AG10803 (cell line): ENCODE measurements around the gene BCAS4.

Experiments
- DNase-seq: peaks from one replicate; pipeline ENCODE4 v3.0.0; 2010; ENCODE audit warnings: low read depth
- H3K4me3 ChIP-seq: 2 replicates; pipeline ENCODE4 v1.5.1; 2011; ENCODE audit warnings: mild to moderate bottlenecking, low read length, control low read depth
- TF ChIP-seq, protein P1 (sequence below): conservative IDR thresholded peaks from 2 replicates; pipeline ENCODE4 v1.5.1; 2011; ENCODE audit warnings: mild to moderate bottlenecking, low read length, control low read depth, inconsistent platforms

The BCAS4 gene

DNA sequence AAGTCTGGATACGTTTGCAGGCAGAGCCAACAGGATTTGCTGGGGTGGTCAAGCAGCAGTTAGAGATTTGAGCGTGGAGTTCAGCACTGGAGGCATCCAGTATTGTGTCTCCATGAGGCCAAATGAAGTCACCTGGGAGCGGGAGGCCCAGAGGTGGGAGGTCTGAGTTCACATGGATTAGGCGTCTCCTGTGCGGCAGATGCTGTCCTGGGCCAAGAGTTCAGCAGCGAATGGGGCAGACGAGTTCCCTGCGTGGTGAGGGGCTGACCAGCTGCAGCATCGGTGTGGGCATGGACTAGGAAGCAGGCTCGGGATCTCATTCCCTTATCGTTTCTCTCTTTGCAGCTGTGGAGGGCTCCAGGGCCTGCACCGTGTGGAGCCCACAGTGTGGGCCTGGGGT lies 66.2 kb downstream of the BCAS4 start:
- TF ChIP-seq, protein P1, sequence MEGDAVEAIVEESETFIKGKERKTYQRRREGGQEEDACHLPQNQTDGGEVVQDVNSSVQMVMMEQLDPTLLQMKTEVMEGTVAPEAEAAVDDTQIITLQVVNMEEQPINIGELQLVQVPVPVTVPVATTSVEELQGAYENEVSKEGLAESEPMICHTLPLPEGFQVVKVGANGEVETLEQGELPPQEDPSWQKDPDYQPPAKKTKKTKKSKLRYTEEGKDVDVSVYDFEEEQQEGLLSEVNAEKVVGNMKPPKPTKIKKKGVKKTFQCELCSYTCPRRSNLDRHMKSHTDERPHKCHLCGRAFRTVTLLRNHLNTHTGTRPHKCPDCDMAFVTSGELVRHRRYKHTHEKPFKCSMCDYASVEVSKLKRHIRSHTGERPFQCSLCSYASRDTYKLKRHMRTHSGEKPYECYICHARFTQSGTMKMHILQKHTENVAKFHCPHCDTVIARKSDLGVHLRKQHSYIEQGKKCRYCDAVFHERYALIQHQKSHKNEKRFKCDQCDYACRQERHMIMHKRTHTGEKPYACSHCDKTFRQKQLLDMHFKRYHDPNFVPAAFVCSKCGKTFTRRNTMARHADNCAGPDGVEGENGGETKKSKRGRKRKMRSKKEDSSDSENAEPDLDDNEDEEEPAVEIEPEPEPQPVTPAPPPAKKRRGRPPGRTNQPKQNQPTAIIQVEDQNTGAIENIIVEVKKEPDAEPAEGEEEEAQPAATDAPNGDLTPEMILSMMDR: no peak
- H3K4me3 ChIP-seq: no peak overlapping the region
- DNase-seq: no peak

DNA sequence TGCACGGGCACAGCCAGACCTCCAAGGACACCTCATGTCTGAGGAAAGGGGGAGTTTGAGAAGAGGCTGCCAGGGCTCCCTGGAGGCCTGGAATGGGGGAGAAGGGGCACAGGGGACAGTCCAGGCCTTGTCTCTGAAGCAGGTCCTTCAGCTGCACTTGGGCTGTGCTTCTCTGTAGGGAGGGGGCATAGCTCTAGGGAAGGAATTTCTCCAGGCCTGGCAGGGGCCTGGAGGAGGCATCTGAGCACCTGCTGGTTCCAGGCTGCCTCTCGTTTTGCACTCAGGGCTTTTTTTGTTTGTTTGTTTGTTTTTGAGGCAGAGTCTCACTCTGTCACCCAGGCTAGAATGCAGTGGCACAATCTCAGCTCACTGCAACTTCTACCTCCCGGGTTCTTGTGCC lies 67.7 kb downstream of the BCAS4 start:
- DNase-seq: no peak
- TF ChIP-seq, protein P1: no peak
- H3K4me3 ChIP-seq: no peak overlapping the region

DNA sequence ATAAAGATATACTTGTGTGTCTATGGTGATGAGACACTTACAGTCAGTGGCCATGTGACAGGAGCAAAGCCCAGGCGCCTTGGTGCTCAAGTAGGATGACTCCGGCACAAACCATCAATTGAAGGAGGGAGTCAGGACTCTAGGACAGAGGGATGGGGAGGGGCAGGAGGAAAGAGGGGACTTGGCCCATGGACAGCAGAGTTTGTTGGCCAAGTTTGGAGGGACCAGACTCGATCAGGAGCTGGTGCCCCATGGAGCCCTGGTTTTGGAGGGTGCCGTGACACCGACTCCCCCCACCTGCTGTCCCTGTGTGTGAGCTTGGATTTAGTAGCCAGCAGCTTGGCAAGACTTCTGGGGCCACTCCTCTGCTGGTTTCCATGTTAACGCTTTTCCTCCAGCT lies 70.3 kb downstream of the BCAS4 start:
- no peak for DNase-seq
- TF ChIP-seq, protein P1: no peak
- H3K4me3 ChIP-seq: no peak overlapping the region

DNA sequence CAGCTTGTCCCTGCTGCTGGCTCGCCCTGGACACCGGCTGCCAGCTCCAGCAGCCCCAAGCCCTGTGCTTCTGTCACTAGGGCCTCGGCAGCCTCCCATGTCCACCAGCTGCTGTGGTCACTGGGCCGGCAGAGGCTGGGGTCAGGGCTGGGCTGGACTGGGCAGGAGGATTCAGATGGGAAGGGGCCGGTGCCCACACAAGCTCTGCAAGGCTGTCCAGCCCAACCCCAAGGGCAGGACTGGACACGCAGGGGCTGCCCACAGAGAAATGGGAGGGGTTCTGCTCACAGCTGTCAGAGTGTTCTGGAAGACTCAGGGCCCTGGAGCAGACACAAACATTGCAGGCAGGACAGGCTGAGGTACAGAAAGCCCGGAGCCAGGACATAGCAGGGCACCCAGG lies 70.7 kb downstream of the BCAS4 start:
- TF ChIP-seq, protein P1: no peak
- H3K4me3 ChIP-seq: no peak overlapping the region
- no peak for DNase-seq

DNA sequence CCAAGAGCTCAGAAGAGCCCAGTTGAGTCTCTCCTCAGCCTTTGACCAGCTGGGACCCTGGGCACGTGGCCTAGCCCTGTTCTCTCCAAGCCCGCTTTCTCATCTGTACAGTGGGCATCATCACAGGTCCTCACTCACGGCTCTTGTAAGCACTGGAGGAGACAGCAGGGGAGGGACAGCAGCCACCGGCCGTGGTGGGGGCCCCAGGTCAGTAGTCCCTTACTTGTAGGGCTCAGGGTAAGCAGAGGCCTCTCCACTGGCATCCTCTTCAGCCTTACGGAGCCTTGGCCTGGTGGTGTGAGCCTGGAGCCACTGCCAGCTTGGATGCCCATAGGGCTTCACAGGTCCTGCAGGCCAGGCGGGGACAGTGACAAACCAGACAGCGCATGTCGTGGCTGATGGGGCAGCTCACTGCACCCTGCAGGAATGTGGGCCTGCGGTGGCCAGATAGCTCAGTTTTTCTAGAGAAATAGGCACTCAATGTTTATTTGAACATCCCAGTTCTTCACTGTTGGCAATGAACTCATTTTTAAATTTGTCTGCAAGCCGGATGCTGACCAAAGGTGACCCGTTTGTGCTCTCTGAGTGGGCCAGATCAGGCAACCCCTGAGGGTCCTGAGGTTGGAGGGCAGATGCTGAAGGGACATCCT lies 71.3 kb downstream of the BCAS4 start:
- no peak overlapping the region for H3K4me3 ChIP-seq
- DNase-seq: no peak
- TF ChIP-seq, protein P1: no peak

DNA sequence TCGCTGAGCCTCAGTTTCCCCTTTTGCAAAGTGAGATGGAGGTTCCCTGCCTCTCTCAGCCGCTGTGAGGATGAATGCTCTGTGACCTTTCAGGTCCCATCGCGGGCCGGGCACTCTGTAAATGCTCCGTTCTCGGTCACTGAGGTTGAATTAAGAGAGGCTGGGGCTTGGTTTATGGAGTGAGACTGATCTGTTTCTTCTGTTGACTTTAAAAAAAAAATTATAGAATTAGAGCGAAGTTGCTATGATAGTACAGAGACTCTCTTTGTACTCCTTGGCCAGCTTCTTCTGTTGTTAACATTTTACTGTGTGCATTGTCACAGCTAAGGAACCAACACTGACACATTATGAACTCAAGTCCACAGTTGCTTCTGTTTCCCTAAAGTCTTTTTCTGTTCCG lies 72.0 kb downstream of the BCAS4 start:
- TF ChIP-seq, protein P1: no peak
- DNase-seq: no peak

DNA sequence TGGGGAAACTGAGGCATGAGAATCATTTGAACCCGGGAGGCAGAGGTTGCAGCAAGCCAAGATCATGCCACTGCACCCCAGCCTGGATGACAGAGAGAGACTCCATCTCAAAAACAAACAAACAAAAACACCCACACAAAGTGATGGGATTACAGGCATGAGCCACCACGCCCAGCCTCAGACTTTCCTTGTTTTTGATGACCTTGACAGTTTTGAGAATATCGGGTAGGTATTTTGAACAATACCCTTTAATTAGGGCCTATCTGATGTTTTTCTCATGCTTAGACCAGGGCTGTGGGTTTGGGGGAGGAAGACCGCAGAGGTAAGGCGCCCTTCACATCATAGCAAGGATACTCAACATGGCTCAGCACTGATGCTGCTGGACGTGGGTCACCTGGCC lies 72.9 kb downstream of the BCAS4 start:
- TF ChIP-seq, protein P1: no peak
- no peak for DNase-seq
- no peak overlapping the region for H3K4me3 ChIP-seq

More for the DNA sequence above, 72.0 kb downstream of the BCAS4 start:
- H3K4me3 ChIP-seq: no peak overlapping the region
